ENCODE data around the gene TIMM17A.

The TIMM17A gene

GRCh38 chr1:201955009-201955728, at the start of gene TIMM17A:
Gene TIMM17A, plus strand, starts transcription at chr1:201955503. Its CDS starts 24 bp downstream, at chr1:201955527.
- DNase-seq (ENCODE audit: low spot score): peak; percentile 91

DNA sequence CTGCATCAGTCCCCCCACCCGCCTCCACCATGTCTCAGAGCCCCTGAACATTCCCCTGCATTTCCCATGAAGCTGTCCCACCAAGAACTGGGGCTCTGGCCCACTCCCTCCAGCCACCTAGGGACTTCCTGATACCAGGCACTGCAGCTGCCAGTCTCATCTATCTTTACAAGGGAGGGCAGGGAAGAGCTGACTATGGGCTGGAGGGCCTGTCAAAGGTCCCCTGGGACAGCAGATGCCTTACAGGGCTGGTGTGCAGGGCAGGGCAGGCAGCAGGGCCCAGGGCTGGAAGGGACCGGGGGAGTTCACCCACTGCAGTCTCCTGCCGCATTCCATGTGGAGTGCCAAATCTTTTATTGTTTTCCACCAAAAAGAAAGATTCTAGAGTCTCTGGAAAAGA, 49.0 kb upstream of the TIMM17A start:
- DNase-seq (ENCODE audit: low spot score): no peak

- no peak for DNase-seq (ENCODE audit: low spot score)
These were observed 47.7 kb upstream of the TIMM17A start for GRCh38 chr1:201907621-201908020.

DNA sequence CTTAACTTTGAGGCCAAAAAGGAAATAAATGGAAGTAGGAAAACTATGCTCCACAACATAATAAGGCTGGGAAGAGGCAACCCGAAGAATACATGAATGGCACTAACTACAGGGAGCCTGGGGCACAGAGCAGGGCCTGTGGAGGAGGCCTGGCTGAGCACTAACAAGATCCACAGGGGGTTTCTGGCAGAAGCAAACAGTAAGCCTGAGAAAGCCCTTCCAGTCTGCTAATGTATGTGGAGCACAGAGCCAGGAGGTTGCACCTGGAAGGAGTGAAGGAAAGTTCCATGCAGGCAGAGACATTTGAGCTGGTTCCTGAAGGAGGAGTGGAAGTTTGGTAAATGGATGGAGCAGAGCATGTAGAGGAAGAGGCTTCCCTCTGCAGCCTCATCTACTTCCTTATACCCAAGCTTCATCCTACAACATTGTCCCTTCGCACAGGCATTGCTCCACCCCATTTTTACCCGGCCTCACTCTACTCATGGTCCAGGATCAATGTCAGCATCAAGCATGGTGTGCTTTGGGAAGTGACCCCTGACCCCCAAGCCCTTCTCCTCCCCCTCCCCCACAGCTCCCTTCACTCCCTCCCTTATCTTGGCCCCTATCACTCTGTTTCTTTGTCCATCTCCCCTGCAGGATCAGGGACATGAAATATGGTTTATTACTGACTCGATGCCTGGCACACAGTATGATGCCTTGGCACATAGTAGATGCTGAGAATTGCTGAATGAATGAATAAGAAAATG, 43.3 kb upstream of the TIMM17A start:
- no peak for DNase-seq (ENCODE audit: low spot score)

GRCh38 chr1:201912832-201913231, 42.5 kb upstream of the TIMM17A start:
- no peak for DNase-seq (ENCODE audit: low spot score)

GRCh38 chr1:201914456-201915235, 40.7 kb upstream of the TIMM17A start:
- no peak for DNase-seq (ENCODE audit: low spot score)

- DNase-seq (ENCODE audit: low spot score): no peak
These were observed 38.6 kb upstream of the TIMM17A start for GRCh38 chr1:201916649-201917249.

- DNase-seq (ENCODE audit: low spot score): no peak
These were observed 37.8 kb upstream of the TIMM17A start for GRCh38 chr1:201917362-201918033.

DNA sequence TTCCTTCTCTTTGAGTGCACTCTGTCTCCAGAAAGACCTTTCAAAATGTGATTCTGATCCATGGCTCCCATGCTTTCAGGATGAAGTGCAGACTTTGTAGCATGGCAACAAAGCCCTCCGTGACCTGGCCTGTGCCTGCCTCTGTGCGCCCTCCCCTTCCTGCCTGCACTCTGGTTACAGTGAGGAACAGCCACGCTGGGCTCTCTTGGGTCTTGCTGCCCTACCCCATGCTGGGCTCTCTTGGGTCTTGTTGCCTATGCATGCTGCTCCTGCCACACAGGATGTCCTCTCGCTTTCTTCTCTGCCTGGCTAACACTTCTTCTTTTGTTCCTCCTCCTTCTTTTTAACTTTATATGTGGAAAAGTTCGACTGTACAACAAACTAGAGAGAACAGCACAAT, 37.0 kb upstream of the TIMM17A start:
- no peak for DNase-seq (ENCODE audit: low spot score)

DNA sequence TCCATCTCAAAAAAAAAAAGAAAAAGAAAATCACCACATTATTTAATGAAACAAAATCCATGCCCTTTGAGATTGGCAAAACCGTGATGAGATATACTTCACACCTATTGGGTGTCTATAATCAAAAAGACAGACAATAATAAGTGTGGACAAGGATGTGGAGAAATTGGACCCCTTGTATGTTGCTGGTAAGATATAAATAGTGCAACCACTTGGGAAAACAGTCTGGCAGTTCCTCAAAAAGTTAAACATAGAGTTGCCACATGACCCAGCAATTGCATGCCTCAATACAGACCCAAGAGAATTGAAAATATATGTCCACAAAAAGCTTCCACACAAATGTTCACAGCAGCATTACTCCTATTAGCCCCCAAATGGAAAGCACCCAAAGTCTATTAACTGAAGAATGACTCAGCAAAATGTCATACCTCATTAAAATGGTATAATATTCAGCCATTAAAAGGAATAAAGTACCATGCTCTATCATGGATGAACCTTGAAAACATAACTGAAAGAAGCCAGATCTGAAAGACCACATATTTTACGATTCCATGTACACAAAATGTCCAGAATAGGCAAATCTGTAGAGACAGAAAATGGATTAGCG, 33.2 kb upstream of the TIMM17A start:
- DNase-seq (ENCODE audit: low spot score): no peak

DNA sequence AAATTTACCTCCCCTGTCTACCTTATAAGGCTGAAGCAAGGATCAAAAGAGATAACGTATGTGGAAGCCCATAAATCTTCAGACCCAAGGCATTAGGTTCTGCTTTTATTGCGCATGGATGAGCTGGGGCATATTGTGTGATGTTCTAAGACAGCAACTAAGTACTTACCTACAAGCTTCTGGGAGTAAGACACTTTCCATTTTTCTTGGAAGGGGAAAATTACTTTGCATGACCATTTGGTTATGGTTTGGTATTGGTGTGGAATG, 30.1 kb upstream of the TIMM17A start:
- no peak for DNase-seq (ENCODE audit: low spot score)

- no peak for DNase-seq (ENCODE audit: low spot score)
These were observed 29.2 kb upstream of the TIMM17A start for GRCh38 chr1:201925981-201926645.

DNA sequence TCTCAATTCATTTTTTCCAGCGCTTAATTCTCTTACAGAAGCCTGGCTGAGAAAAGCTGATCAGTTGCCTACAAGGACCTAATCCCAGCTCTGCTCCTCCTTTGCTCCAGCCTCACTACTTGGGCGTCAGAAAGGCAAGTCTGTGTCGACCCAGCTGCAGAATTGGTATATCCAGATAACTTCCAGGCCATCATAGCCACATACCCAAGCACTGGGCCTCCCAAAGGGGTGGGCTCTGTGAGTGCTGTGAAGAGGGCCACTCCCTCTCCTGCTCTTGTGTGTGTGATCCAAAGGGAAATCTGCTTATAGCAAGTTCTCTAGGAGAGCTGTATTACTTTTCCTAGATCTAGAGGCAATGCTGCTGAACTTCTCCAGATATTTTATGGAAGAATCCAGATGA, 27.0 kb upstream of the TIMM17A start:
- no peak for DNase-seq (ENCODE audit: low spot score)

DNA sequence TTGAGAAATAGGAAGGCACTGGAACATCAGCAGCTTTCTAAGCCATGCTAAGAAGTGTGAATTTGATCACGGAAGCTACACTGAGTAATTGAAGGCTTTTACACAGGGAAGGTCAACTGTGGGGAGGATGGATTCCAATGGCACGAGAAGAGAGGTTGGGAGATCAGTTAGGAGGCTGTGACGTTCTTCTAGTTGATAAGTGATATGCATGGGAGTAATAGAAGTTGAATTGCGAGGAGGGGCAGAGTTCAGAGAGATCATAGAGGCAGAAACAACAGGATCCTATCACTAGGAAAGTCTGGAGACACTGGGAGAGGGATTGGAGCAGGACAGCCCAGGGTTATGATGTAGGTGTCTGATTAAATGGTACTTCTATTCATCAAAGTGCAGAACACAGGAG, 25.2 kb upstream of the TIMM17A start:
- DNase-seq (ENCODE audit: low spot score): no peak

- DNase-seq (ENCODE audit: low spot score): no peak
These were observed 24.5 kb upstream of the TIMM17A start for GRCh38 chr1:201930803-201931202.

GRCh38 chr1:201933840-201934430, 21.4 kb upstream of the TIMM17A start:
- no peak for DNase-seq (ENCODE audit: low spot score)

GRCh38 chr1:201937624-201938213, 17.6 kb upstream of the TIMM17A start:
- DNase-seq (ENCODE audit: low spot score): no peak

- DNase-seq (ENCODE audit: low spot score): no peak
These were observed 16.8 kb upstream of the TIMM17A start for GRCh38 chr1:201938440-201939035.

DNA sequence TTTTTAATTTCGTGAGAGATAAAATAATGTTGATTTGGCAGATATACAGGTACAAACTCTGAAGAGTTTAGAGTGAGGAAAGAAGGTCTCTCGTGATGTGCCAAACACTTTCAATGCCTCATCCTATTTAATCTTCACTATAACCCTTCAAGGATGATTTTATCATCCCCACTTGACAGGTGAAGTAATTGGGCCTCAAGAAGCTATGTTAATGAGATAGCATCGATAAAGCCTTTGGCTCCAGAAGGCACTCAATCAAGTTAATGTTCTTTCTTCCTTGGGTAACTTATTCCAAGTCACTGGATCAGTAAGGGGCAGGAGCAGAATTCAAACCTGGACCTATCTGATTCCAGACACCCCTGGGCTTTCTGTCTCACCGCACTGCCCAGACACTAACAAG, 16.2 kb upstream of the TIMM17A start:
- DNase-seq (ENCODE audit: low spot score): no peak

DNA sequence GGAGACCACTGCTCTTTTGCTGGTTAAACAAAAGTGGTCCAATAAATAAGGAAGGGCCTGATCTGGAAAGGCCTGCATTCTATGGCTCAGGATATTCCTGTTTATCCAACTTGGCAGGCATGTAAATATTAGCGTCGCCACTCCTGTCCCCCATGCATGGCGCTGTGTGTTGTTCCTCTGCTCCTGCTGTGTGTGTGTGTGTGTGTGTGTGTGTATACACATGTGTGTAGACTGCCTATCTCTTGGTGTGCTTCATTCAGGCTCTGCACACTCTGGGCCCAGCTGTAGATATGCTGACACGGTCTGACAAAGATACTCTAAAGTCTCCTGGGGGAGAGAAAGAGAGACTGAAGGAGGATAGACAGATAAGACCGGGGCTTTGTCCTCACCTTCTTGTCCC, 15.7 kb upstream of the TIMM17A start:
- DNase-seq (ENCODE audit: low spot score): no peak

Measured in germinal center (tissue), 1 donor.